GM19193 (cell line): Measurements from ENCODE around the gene KRTAP10-4.

Experiments
- POLR2A ChIP-seq: IDR thresholded peaks from 4 replicates; pipeline ENCODE4 v1.6.1; 2011; ENCODE audit not compliant: insufficient read depth, insufficient read length; ENCODE audit errors: extremely low read depth

The KRTAP10-4 gene

GRCh38 chr21:44531606-44532564, 41.6 kb upstream of the KRTAP10-4 start:
- TF ChIP-seq POLR2A = no peak

GRCh38 chr21:44532712-44533111, 40.8 kb upstream of the KRTAP10-4 start:
- no peak for TF ChIP-seq POLR2A

GRCh38 chr21:44533121-44533890, 40.2 kb upstream of the KRTAP10-4 start:
- no peak for TF ChIP-seq POLR2A

- no peak for TF ChIP-seq POLR2A
Measured at GRCh38 chr21:44533891-44534627, 39.5 kb upstream of the KRTAP10-4 start.

GRCh38 chr21:44534688-44535087, 38.8 kb upstream of the KRTAP10-4 start:
- TF ChIP-seq POLR2A = no peak

- TF ChIP-seq POLR2A = no peak
Measured at GRCh38 chr21:44535963-44536362, 37.6 kb upstream of the KRTAP10-4 start.

- TF ChIP-seq POLR2A = no peak
Measured at GRCh38 chr21:44537930-44538911, 35.3 kb upstream of the KRTAP10-4 start.

GRCh38 chr21:44539046-44539445, 34.5 kb upstream of the KRTAP10-4 start:
- no peak for TF ChIP-seq POLR2A

- TF ChIP-seq POLR2A = no peak
Measured at GRCh38 chr21:44539991-44540666, 33.4 kb upstream of the KRTAP10-4 start, which contains the start of gene KRTAP10-1. TSS of gene KRTAP10-1 (minus strand) at chr21:44540195. CDS start at chr21:44540150, 45 bp downstream.

GRCh38 chr21:44540741-44541288, 32.7 kb upstream of the KRTAP10-4 start:
- TF ChIP-seq POLR2A = no peak

GRCh38 chr21:44542716-44543115, 30.8 kb upstream of the KRTAP10-4 start:
- no peak for TF ChIP-seq POLR2A

- TF ChIP-seq POLR2A = no peak
Measured at GRCh38 chr21:44544566-44544965, 29.0 kb upstream of the KRTAP10-4 start.
